ENCODE measurements around the gene DUSP23. TPM values are rescaled to one million over a fixed set of nuclear protein-coding genes. Genes with fewer than 3 reads are reported as not detected.

Gene DUSP23
- total and polyA plus RNA-seq, 2 donors (not counting 3 experiments of a cell fraction or from before 2014, with no cell fraction given) = 82.5 to 197 TPM

DNA sequence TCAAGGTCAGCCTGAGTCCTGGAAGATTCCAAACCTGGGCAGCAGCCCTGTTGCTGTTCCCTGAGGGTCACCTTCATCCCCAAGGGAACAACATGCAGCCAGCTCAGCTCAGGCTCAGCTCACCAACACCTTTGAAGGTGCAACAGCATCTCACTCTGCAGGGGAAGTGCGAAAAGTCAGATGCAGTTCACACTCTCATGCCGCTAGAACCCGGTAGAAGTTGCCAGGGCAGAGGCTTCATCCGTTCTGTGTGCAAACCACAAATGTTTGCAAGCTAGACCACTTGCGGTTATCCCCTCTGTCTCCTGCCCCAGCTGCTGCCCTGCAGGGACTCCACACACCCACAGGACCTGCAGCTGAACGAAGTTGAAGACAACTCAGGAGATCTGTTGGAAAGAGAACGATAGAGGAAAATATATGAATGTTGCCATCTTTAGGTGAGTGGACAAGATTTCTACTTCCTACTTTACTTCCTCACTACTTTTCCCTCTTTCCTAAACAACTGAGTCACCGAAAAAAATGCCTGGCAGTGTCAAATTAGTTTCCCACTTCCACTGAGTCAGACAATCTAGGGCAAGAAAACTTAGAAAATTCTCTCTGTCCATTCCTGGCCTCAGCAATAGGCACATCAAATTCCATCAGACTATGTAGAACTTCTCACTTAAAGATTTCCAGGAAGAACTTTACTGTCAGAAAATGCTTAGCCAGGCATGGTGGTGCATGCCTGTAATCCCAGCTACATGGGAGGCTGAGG is 19.6 kb downstream of the DUSP23 start:
- no peak overlapping the region for H3K4me3 ChIP-seq (replicated peaks in 1 of 3; ENCODE audit: insufficient read depth in 1 of 3, low read depth in 1 of 3, low read length in 3 of 3)
- H3K27me3 ChIP-seq (ENCODE audit: control insufficient read depth in 2 of 2, insufficient read depth in 2 of 2, low read length in 2 of 2) = no peaks in the 10 kb centered on the region
- CTCF ChIA-PET = interaction anchor here (1.3 to 11.5 kb wide), 13 partner anchors 8 to 639 kb away, joined by 7 to 623 read pairs (median 32); partner anchors contain the start of genes DUSP23, IGSF9 and SLAMF8
- FAIRE-seq = no peak
- no peak overlapping the region for H3K9ac ChIP-seq (replicated peaks; ENCODE audit: extremely low read depth, insufficient read depth, low read length)
- no peaks in the 10 kb centered on the region for H3K36me3 ChIP-seq (ENCODE audit: control insufficient read depth in 2 of 2, extremely low read depth in 1 of 2, insufficient read depth in 2 of 2, low read length in 2 of 2)
- intact Hi-C loops (cut with micrococcal nuclease) = no loop called here
- dilution Hi-C loops (cut with MboI; ENCODE audit: extremely low pct_ligation_motif_present, low sequenced_read_pairs) = no loop called here
- no peak for TF ChIP-seq POLR2A (IDR thresholded peaks at IDR 0.05; ENCODE audit: low read depth, low read length)
- no peak for TF ChIP-seq JUN (IDR thresholded peaks at IDR 0.05; ENCODE audit: borderline replicate concordance, insufficient read depth, insufficient read length, low read depth)
- no peak for TF ChIP-seq GATA2 (IDR thresholded peaks at IDR 0.05; ENCODE audit: insufficient read depth, insufficient read length, low read depth, low read length)
- TF ChIP-seq EZH2 (IDR thresholded peaks at IDR 0.05; ENCODE audit: borderline replicate concordance, low read depth, low read length, severe bottlenecking) = no peak
- TF ChIP-seq FOS (IDR thresholded peaks at IDR 0.05; ENCODE audit: borderline replicate concordance, insufficient read depth, low read length) = no peak
- no peak for TF ChIP-seq POLR2AphosphoS5 (IDR thresholded peaks at IDR 0.05; ENCODE audit: insufficient read depth, low read depth, low read length)
- no peak for TF ChIP-seq MYC (IDR thresholded peaks at IDR 0.05; ENCODE audit: low read depth, low read length)
- TF ChIP-seq, protein P1, sequence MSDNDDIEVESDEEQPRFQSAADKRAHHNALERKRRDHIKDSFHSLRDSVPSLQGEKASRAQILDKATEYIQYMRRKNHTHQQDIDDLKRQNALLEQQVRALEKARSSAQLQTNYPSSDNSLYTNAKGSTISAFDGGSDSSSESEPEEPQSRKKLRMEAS (IDR thresholded peaks at IDR 0.05; ENCODE audit: insufficient read depth, insufficient read length) = no peak
- TF ChIP-seq CTCF (IDR thresholded peaks at IDR 0.05; ENCODE audit: extremely low read depth in 1 of 2, insufficient read depth in 1 of 2, low read depth in 1 of 2, low read length in 2 of 2) = no peak
- H4K20me1 ChIP-seq (replicated peaks; ENCODE audit: control insufficient read depth, extremely low read depth, insufficient read depth, low read length) = no peaks in the 10 kb centered on the region
- H3K4me2 ChIP-seq (ENCODE audit: insufficient read depth, low read length) = no peak overlapping the region
- no peaks in the 10 kb centered on the region for H3K9me1 ChIP-seq (replicated peaks; ENCODE audit: control insufficient read depth, extremely low read depth, insufficient read depth, low read length)
- H3K79me2 ChIP-seq (ENCODE audit: control insufficient read depth, insufficient read depth, low read length) = no peaks in the 10 kb centered on the region
- H3K27ac ChIP-seq (ENCODE audit: insufficient read depth, low read depth, low read length) = no peak overlapping the region
- POLR2A ChIA-PET = no interaction called here
- no TSS peak for BruUV-seq (replicated peaks)
- no peak overlapping the region for H2AFZ ChIP-seq (ENCODE audit: low read depth, low read length)
- no peaks in the 10 kb centered on the region for H3K4me1 ChIP-seq (ENCODE audit: control insufficient read depth, extremely low read depth, insufficient read depth, low read length)
- DNase-seq (ENCODE audit: low read depth, low spot score) = no peak
- no peaks in the 10 kb centered on the region for H3K9me3 ChIP-seq (replicated peaks; ENCODE audit: control insufficient read depth, insufficient read depth, low read length)
